ENCODE data around the gene RAB5B.

RAB5B gene

DNA sequence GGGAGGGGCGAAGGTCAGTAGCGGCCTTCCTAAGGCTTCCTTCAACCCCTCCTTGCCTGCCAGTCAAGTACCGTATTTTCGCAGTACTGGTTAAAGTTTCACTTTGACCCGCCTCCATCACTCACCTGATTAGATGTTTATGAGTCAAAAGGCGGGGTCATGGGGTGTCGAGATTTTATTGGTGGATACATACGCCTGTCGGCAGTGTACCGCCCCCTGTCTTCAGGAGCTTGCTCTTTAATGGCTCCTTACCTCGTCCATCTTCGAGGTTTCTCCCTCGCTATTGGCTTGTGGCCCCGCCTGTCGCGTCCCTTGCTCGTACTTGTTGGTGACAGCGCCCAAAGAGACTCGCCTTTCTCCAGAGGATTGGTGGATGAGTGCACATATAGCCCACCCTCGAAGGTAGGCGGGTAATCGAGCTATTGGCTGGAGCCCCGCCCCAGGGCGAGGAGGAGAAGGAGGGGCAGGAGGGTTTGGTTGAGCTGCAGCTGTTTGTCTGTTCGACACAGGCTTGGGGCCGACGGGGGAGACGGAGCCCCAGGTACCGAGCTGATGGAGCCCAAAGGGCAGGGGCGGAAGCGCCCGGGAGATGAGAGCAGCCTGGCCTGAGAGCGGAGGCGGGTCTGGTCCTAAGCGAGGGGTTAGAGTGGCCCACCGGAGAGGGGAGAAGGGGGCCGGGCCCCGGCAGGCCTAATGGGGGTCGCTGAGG, at the start of gene RAB5B (continued):
- TF ChIP-seq, protein P1, sequence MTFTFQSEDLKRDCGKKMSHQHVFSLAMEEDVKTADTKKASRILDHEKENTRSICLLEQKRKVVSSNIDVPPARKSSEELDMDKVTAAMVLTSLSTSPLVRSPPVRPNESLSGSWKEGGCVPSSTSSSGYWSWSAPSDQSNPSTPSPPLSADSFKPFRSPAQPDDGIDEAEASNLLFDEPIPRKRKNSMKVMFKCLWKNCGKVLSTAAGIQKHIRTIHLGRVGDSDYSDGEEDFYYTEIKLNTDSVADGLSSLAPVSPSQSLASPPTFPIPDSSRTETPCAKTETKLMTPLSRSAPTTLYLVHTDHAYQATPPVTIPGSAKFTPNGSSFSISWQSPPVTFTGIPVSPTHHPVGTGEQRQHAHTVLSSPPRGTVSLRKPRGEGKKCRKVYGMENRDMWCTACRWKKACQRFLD (tag by site-specific recombination; IDR thresholded peaks at IDR 0.05), result no peak
- TF ChIP-seq ZNF174 (tag by site-specific recombination; IDR thresholded peaks at IDR 0.05) (no peak), ZNF366 (tag by site-specific recombination; conservative IDR thresholded peaks at IDR 0.05) (no peak), ZBTB20 (tag by site-specific recombination; IDR thresholded peaks at IDR 0.05) (no peak; the same call in 1 of the 2 replicates), ZNF521 (tag by site-specific recombination; IDR thresholded peaks at IDR 0.05) (no peak), ZNF677 (tag by site-specific recombination; IDR thresholded peaks at IDR 0.05) (no peak), ZNF621 (tag by site-specific recombination; IDR thresholded peaks at IDR 0.05) (no peak), ZBTB17 (tag by site-specific recombination; IDR thresholded peaks at IDR 0.05) (peak; percentile 84), ZNF600 (tag by site-specific recombination; IDR thresholded peaks at IDR 0.05) (no peak), ZNF221 (tag by site-specific recombination; IDR thresholded peaks at IDR 0.05; ENCODE audit: borderline replicate concordance) (no peak), ZNF239 (tag by site-specific recombination; IDR thresholded peaks at IDR 0.05) (no peak), ZNF626 (tag by site-specific recombination; IDR thresholded peaks at IDR 0.05) (no peak), ZNF292 (tag by site-specific recombination; IDR thresholded peaks at IDR 0.05; ENCODE audit: borderline replicate concordance, low read depth) (no peak), SCRT2 (tag by site-specific recombination; IDR thresholded peaks at IDR 0.05) (peak; percentile 99), ZNF169 (tag by site-specific recombination; IDR thresholded peaks at IDR 0.05) (no peak), ZNF843 (tag by site-specific recombination; IDR thresholded peaks at IDR 0.05) (peak; percentile 46), GLI2 (tag by site-specific recombination; IDR thresholded peaks at IDR 0.05; ENCODE audit: borderline replicate concordance, low read depth) (no peak), ZNF391 (tag by site-specific recombination; IDR thresholded peaks at IDR 0.05; ENCODE audit: borderline replicate concordance, low read depth) (peak; percentile 75), ZNF202 (tag by site-specific recombination; IDR thresholded peaks at IDR 0.05; ENCODE audit: borderline replicate concordance) (no peak), ZBTB8A (tag by site-specific recombination; IDR thresholded peaks at IDR 0.05) (peak; percentile 51), ZNF138 (tag by site-specific recombination; IDR thresholded peaks at IDR 0.05; ENCODE audit: borderline replicate concordance) (no peak), BCL11A (tag by site-specific recombination; IDR thresholded peaks at IDR 0.05; ENCODE audit: low read depth) (0 out of 2 replicates have a peak, but pooled peaks have one; percentile 46), ZNF529 (tag by site-specific recombination; IDR thresholded peaks at IDR 0.05; ENCODE audit: insufficient replicate concordance) (no peak), FEZF1 (tag by site-specific recombination; IDR thresholded peaks at IDR 0.05) (no peak), ZNF133 (tag by site-specific recombination; IDR thresholded peaks at IDR 0.05) (no peak), ZNF544 (tag by site-specific recombination; IDR thresholded peaks at IDR 0.05) (no peak), ZNF514 (tag by site-specific recombination; IDR thresholded peaks at IDR 0.05) (no peak), ZNF140 (tag by site-specific recombination; IDR thresholded peaks at IDR 0.05) (no peak), ZNF248 (tag by site-specific recombination; IDR thresholded peaks at IDR 0.05) (no peak)
- TF ChIP-seq, protein P2, sequence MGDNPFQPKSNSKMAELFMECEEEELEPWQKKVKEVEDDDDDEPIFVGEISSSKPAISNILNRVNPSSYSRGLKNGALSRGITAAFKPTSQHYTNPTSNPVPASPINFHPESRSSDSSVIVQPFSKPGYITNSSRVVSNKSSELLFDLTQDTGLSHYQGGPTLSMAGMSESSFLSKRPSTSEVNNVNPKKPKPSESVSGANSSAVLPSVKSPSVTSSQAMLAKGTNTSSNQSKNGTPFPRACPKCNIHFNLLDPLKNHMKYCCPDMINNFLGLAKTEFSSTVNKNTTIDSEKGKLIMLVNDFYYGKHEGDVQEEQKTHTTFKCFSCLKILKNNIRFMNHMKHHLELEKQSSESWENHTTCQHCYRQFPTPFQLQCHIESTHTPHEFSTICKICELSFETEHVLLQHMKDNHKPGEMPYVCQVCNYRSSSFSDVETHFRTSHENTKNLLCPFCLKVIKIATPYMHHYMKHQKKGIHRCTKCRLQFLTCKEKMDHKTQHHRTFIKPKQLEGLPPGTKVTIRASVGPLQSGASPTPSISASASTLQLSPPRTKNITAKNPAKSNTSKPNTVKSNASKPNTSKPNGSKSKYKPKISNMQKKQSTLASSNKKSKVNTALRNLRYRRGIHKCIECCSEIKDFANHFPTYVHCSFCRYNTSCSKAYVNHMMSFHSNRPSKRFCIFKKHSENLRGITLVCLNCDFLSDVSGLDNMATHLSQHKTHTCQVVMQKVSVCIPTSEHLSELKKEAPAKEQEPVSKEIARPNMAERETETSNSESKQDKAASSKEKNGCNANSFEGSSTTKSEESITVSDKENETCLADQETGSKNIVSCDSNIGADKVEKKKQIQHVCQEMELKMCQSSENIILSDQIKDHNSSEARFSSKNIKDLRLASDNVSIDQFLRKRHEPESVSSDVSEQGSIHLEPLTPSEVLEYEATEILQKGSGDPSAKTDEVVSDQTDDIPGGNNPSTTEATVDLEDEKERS (tag by site-specific recombination; IDR thresholded peaks at IDR 0.05), result no peak
- TF ChIP-seq, protein P3, sequence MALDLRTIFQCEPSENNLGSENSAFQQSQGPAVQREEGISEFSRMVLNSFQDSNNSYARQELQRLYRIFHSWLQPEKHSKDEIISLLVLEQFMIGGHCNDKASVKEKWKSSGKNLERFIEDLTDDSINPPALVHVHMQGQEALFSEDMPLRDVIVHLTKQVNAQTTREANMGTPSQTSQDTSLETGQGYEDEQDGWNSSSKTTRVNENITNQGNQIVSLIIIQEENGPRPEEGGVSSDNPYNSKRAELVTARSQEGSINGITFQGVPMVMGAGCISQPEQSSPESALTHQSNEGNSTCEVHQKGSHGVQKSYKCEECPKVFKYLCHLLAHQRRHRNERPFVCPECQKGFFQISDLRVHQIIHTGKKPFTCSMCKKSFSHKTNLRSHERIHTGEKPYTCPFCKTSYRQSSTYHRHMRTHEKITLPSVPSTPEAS (tag by site-specific recombination; IDR thresholded peaks at IDR 0.05), result no peak
- TF ChIP-seq, protein P4, sequence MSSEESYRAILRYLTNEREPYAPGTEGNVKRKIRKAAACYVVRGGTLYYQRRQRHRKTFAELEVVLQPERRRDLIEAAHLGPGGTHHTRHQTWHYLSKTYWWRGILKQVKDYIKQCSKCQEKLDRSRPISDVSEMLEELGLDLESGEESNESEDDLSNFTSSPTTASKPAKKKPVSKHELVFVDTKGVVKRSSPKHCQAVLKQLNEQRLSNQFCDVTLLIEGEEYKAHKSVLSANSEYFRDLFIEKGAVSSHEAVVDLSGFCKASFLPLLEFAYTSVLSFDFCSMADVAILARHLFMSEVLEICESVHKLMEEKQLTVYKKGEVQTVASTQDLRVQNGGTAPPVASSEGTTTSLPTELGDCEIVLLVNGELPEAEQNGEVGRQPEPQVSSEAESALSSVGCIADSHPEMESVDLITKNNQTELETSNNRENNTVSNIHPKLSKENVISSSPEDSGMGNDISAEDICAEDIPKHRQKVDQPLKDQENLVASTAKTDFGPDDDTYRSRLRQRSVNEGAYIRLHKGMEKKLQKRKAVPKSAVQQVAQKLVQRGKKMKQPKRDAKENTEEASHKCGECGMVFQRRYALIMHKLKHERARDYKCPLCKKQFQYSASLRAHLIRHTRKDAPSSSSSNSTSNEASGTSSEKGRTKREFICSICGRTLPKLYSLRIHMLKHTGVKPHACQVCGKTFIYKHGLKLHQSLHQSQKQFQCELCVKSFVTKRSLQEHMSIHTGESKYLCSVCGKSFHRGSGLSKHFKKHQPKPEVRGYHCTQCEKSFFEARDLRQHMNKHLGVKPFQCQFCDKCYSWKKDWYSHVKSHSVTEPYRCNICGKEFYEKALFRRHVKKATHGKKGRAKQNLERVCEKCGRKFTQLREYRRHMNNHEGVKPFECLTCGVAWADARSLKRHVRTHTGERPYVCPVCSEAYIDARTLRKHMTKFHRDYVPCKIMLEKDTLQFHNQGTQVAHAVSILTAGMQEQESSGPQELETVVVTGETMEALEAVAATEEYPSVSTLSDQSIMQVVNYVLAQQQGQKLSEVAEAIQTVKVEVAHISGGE (tag by site-specific recombination; conservative IDR thresholded peaks at IDR 0.05; ENCODE audit: low read depth), result no peak; the same call in 1 of the 2 replicates
